ENCODE measurements around the gene SCAPER.

The SCAPER gene

GRCh38 chr15:76418352-76419140 lies 486.6 kb downstream of the SCAPER start:
- CTCF ChIA-PET = no interaction called here
- no peak for TF ChIP-seq CTCF (IDR thresholded peaks at IDR 0.05; ENCODE audit: control extremely low read depth, extremely low read depth, low read depth, missing control alignments)
- no peak for DNase-seq (ENCODE audit: extremely low spot score)
- POLR2A ChIA-PET = no interaction called here

- ChIA-PET CTCF (interaction anchor here (1.0 kb wide), 1 partner anchor 46 kb away, joined by 3 read pairs; no protein-coding TSS in a partner anchor), POLR2A (no interaction called here)
- DNase-seq (ENCODE audit: extremely low spot score) = no peak
- no peak for TF ChIP-seq CTCF (IDR thresholded peaks at IDR 0.05; ENCODE audit: control extremely low read depth, extremely low read depth, low read depth, missing control alignments)
These were observed 503.9 kb downstream of the SCAPER start for GRCh38 chr15:76401285-76401684.

- ChIA-PET POLR2A (no interaction called here), CTCF (no interaction called here)
- DNase-seq (ENCODE audit: extremely low spot score) = no peak
- no peak for TF ChIP-seq CTCF (IDR thresholded peaks at IDR 0.05; ENCODE audit: control extremely low read depth, extremely low read depth, low read depth, missing control alignments)
These were observed 506.6 kb downstream of the SCAPER start for GRCh38 chr15:76398317-76399104.

- POLR2A ChIA-PET = no interaction called here
- DNase-seq (ENCODE audit: extremely low spot score) = no peak
- no peak for TF ChIP-seq CTCF (IDR thresholded peaks at IDR 0.05; ENCODE audit: control extremely low read depth, extremely low read depth, low read depth, missing control alignments)
- CTCF ChIA-PET = interaction anchor here (1.3 kb wide), 1 partner anchor 15 kb away, joined by 4 read pairs; no protein-coding TSS in a partner anchor
These were observed 511.5 kb downstream of the SCAPER start for GRCh38 chr15:76393614-76394013.

- POLR2A ChIA-PET = no interaction called here
- CTCF ChIA-PET = interaction anchor here (1.0 to 2.4 kb wide), 4 partner anchors 8 to 206 kb away, joined by 3 to 7 read pairs (median 6); no protein-coding TSS in a partner anchor
- DNase-seq (ENCODE audit: extremely low spot score) = no peak
- no peak for TF ChIP-seq CTCF (IDR thresholded peaks at IDR 0.05; ENCODE audit: control extremely low read depth, extremely low read depth, low read depth, missing control alignments)
These were observed 513.3 kb downstream of the SCAPER start for GRCh38 chr15:76391847-76392246.

- POLR2A ChIA-PET = no interaction called here
- no peak for DNase-seq (ENCODE audit: extremely low spot score)
- CTCF ChIA-PET = interaction anchor here (1.0 to 2.4 kb wide), 3 partner anchors 8 to 11 kb away, joined by 3 to 7 read pairs (median 7); no protein-coding TSS in a partner anchor
- TF ChIP-seq CTCF (IDR thresholded peaks at IDR 0.05; ENCODE audit: control extremely low read depth, extremely low read depth, low read depth, missing control alignments) = no peak
These were observed 513.8 kb downstream of the SCAPER start for GRCh38 chr15:76391309-76391708.
